Muscle of back (tissue), 11 donors: ENCODE data around the gene PSMD1. TPM values are rescaled to one million over a fixed set of nuclear protein-coding genes. Genes with fewer than 3 reads are reported as not detected.
A peak's percentile ranks its signal among the peaks of the same experiment; 100 is the strongest.
"Not testable (repeated sequence)": the region's sequence is repeated elsewhere in the genome, so short reads cannot be mapped to it uniquely, and the experiment has no call there.

Experiments
- DNase-seq, 3 donors: peaks; one replicate each; pipeline versions ENCODE4 v3.0.0 to v3.0.0-alpha.2; 2013
- polyA plus RNA-seq, 10 donors: library from polyadenylated mRNA; unstranded; fragments of 120-200 nt; gene quantifications; one replicate each; pipeline ENCODE4 v1.2.1, GENCODE V29; 2013; ENCODE audit not compliant: insufficient read length in 10 of 10

PSMD1 gene
- polyA plus RNA-seq, 10 donors = 63.4 to 109 (median 75.8) TPM

DNA sequence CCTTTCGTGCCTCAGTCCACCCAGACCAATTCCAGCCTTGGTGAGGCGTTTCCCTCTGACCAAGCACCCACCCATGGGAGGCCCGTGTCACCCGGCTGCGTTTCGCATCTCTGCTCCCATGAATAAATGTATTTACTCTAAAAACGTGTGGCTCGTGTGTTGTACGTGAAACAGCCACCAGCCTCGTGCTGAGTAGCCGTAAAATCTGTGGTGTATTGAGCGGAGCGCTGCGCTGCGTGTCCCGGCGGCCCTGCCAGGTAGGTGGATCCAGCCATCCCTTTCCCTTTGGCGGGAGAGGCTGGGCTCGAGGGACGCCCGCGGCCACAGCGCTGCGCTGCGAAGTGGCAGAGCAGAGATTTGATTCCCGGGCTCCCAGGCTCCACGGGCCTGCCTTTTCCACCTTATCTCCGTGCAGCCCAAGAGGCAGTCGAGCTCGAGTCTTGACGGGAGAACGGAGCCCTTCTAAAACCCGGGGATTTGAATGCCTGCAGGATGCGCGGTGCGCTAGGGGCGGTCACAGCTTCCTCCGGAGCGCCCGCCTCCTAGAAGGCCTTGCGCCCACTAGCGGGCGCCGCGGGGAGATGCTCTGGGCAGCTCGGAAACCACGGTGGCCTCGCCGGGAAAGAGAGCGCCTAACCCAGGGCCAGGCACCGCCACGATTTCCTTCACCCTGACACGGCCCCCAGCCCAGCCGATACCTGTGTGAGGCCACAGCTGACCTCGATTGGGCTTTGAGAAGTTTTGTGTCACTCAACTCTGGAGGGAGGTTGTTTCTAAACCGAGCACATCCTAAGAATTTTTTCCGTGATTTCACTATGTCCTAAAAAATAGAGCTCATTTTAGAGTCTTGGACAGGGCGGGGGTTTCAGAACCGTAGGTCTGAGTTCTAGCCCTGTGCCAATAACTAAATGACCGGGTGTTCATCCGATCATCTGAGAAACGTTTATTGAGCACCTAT, 3.9 kb upstream of the PSMD1 start:
- peak; percentile 74 to 94 (median 88) for DNase-seq

DNA sequence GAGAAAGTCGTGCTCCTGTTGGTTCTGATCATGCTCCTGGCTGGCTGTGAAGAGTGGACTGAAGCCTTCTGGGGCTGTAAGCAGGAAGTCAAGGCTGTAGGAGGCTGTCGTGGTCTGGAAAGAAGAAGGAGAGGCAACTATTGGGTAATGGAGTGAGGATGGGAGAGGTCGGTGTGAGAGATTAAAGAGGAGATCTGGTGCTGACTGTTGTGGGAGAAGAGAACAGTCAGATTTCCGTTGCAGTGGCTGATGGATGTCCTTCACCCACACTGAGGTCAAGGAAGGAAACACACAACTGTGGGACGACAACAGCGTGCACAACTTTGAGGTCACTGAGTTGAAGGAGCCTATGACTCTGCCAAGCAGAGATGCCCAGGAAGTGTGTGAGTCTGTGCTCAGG, 2.8 kb upstream of the PSMD1 start:
- DNase-seq = no peak

DNA sequence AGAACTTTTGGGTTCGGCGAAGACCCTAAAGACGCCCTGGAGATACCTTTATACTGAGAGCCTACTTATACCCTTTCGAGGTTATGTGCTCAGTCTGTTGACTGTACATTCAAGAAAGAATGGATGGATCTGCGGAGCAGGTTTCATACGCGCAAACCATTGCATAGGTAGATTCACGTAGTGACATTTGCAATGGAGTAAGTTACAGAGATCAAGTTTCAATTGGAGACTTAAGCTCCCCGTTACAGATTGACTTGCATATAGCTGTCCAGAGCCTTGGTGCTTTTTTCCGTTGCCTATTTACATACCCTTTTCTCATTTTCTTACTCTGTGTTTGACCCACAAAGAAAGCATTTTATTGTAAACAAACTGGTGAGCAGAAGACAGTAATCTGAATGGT, 923 bp downstream of the PSMD1 start:
- DNase-seq = no peak

DNA sequence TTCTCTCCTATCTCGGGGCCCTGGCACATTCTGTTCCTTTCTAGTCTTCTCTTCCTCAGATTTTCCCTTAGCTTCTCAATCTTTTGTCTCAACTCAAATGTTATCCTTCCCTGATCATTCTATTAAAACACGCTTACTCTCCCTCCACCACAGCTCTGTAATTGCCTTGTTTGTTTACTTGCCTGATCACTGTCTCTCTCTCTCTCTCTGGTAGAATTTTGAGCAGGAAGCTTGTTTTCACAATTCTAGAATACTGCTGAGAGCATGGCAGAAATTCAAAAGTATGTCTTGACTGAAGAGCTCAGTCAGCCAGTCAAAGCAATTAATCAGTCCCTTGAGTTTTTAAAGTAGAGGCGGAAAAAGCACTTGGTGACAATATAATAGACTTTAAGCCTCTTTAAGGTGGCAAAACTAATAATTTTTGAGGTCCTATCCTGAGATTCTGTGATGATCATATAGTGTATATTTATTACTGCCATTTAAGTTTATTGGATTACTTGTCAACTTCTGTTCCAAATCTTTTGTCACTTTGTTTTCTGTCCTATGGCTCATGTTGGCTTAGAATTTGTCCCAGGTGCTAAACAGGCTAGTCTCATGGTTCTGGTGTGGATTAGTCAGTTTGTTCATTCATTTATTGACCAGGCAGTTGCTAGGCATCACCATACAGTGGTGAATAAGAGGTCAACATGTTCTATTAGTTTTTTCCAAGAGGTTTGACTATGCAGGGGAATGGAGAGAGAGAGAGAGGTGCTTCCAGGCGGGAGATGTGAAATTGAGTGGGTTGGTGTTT, 2.3 kb downstream of the PSMD1 start:
- DNase-seq = no peak

DNA sequence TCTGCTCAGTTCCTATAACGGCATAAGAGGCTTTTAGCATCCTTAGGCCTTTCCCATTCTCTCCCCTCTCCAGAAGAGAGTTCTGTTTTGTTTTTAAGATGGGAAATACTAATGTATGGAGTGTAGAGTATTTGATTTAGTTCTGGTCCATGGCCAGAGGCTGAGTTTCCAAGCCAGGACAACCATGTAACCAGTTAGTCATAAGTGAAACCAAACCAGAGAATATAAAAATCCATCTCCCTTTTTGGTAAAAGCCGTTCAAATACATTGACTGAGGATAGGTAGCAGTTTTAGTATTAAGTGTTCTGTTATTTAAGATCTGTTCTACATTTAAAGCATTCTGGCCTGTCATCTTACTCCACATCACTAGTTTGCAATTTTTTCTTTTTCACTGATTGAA, 3.1 kb downstream of the PSMD1 start:
- DNase-seq = no peak

DNA sequence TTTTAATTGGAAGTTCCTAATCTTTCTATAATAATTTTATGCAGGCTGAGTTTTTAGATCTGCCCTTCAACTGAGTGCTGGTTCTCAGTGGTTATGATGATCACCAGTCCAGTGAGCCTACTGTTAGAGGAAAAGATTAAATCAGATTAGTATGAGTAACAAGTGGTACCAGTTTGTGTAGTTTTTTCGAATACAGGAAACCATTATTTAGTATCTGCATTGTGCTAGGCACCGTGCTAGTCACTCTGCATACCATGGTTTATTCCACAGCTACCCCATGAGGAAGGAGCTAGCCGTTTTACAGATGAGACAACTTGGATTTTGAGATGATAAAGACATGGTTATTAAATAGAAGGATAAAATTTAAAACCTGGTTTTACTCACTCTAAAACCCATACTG, 6.1 kb downstream of the PSMD1 start:
- no peak for DNase-seq

DNA sequence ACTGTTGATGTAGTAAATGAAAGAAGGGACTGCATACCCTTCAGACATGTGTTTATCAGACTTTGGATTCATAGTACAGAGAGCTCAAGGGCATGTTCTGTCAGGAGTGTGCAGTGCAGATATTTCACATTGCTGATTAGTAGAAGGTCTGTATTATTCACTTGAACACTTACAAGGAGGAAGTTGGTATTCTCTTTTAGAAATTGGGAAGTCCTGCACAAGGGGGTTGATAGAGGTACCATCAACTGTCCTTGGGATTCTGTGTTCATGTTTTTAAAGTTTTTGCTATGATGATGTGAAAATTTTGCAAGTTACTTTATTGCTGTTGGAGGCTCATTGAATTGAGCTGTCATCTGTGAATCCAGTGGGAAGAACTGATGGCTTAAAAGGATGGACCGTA, 6.7 kb downstream of the PSMD1 start:
- DNase-seq = no peak

DNA sequence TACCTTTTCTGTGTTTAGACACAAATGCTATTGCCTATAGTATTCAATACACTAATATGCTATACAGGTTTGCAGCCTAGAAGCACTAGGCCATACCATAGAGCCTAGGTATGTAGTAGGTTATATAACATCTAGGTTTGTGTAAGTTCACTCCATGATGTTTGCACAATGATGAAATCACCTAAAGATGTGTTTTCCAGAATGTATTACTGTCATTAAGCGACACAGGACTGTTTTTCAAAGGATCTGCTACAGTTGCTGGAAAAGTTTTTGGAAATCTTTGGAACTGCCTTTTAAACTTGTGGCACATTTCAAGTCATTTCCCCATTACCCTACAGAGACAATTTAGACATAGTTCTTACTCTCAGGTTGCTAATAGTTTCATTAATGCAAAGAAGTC, 9.3 kb downstream of the PSMD1 start:
- DNase-seq = no peak

DNA sequence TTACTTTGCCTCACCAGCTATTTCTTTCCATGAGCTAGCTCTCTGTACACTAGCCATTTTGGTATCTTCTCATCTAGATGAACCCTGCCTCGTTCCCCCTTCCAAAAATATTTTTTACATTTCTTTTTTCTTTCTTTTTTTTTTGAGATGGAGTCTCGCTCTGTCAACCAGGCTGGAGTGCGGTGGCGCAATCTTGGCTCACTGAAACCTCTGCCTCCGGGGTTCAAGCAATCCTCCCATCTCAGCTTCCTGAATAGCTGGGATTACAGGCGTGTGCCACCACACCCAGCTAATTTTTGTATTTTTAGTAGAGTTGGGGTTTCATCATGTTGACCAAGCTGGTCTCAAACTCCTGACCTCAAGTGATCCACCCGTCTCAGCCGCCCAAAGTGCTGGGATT, 10.9 kb downstream of the PSMD1 start:
- not testable (repeated sequence) for DNase-seq

DNA sequence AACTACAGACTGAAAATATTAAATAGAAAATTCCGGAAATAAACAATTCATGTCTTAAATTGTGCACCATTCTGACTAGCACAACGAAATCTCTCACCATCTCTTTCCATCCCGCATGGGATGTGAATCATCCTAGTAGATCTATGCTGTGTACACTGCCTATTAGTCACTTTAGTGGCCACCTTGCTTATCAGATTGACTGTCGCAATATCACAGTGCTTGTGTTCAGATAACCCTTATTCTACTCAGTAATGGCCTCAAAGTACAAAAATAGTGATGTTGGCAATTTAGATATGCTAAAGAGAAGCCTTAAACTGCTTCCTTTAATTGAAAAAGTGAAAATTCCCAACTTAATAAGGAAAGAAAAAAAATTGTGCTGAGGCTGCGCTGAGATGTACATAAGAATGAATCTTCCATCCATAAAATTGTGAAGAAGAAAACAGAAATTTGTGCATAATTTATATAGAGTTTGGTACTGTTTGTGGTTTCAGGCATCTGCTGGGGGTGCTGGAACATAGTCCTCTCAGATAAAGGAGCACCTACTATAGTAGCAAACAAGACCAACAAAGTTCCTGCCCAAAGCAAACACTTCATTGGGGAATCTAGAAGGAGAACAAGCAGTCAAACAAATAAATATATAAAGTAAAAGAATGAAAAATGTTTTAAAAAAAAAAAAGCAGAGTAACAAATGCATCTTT, 12.0 kb downstream of the PSMD1 start:
- DNase-seq = no peak

DNA sequence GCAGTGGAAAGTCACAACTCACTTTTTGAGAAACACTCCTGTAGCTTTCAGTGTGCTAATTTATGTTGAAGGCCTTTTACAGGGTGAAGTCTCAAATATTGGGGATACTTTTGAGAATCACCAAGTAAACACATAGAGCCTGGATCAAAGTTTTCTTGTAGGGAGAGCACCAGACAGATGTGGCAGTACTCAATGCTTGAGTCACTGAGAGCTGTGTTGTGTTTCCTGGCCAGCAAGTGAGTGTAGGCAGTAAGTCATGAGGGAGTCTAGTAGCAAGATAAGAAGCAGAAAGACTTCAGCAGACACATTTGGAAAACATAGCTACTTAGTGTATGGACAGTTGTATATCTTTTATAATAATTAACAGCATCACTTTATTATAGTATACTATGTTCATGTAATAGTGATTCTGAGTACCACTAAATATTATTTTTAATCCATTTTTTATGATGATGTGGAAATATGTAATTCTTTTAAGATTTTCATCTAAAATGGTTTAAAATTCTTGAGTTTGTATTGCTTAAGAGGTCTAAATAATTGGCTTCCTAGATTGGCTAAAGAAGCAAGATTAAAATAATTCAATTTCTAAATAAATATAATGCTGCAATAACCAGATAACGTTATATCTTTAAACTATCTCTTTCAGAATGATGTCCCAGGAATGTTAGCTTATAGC, 12.8 kb downstream of the PSMD1 start:
- DNase-seq = no peak

DNA sequence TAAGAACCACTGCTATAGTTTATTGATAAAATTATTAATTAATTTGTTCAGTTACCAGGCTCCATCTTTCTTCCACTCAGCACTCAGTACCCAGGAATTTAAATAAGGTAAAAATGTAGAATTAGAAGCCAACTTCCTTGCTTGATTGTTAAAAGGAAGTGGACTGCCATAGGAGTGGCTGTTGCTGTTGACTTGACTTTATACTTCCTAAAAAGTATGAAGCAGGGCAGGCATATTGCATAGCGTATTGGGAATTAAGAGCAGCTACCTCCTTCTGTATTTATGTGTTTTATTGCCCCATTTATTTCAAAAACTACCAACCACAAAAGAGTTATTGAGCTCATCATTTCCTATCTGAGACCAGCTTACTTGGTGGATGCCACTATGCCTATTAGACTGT, 27.9 kb downstream of the PSMD1 start:
- no peak for DNase-seq

DNA sequence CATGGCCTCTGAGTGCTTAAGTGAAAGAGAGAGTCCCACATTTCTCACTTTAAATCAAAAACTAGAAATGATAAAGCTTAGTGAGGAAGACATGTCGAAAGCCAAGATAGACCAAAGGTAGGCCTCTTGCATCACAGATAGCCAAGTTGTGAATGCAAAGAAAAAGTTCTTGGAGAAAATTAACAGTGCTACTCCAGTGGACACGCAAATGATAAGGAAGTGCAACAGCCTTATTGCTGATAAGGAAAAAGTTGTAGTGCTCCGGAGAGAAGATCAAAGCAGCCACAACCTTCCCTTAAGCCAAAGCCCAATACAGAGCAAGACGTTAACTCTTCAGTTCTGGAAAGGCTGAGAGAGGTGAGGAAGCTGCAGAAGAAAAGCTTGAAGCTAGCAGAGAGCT, 32.1 kb downstream of the PSMD1 start:
- DNase-seq = no peak

DNA sequence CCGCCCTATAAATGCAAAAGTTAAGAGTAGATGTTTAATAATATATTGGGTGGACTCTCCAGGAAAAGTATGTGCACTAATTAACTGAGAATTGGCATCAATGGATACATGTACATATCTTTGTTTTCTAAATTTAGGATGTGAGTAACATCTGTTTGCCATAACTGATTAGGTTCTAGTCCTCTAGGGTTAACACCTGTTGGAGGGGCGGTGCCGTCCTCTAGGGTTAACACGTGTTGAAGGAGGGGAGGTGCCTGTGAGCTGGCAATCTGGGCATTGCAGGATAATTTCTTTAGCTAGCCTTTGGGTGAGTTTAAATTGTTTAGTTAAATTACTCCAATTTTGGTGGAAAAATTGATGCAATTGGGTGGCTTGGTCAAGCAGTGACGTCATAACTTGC, 37.3 kb downstream of the PSMD1 start:
- no peak for DNase-seq

DNA sequence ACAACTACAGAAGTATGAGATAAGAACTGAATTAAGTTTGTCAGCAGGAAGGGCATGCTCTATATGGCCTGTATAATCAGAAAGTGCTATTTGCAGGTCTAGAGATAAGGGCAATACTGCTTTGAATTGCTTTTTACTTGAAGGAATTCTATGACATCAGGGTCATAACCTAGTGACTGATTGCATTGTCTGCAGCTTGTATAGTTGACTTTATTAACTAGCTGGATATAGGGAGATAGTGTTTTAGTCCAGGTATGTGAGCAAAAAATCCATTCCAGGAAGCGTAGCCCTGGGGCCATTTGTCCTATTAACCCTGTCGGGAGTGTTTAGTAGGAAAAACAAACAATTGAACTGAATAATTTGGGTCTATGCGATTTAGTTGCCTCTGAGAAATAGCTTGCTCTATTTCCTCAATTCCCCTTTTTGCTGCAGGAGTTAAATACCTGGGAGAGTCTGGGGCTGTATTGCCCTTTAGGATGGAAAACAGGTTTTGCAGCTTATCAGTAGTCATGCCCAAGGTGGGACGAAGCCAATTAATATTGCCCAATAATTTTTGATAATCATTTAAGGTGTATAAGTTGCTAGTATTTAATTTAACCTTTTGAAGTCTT, 38.2 kb downstream of the PSMD1 start:
- DNase-seq = no peak

DNA sequence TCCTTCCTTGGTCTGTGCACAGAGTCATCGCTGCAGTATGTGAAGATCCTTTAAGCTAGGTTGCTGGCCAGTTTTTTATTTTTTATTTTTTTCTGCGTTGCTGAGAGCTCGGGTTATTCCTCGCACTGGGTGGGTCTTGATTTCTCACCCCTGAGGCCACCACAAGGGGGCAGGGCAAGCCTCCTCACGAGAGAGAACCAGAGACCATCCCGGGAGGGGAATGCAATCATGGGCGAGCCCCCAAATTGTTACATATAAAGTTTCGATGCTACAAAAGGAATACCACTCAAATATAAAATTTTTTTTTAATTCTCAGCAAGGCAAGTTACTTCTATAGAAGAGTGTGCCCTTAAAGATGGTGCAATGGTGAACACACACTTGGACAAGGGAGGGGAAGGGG, 43.3 kb downstream of the PSMD1 start:
- no peak for DNase-seq

DNA sequence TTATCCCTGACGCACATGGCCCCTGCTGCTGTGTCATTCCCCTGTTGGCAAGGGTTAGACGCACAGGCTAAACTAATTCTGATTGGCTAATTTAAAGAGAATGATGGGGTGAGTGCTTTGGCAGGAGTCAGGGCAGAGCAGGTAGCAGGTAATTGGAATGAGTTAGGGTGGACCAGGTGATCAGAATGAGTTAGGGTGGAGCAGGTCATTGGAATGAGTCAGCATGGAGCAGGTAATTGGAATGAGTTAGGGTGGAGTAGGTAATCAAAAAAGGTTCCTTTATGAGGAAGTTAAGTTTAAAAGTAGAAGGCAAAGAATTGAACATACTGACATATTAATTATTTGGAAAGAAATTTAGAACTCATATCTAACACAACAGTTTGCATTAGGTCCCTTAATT, 43.7 kb downstream of the PSMD1 start:
- not testable (repeated sequence) for DNase-seq

DNA sequence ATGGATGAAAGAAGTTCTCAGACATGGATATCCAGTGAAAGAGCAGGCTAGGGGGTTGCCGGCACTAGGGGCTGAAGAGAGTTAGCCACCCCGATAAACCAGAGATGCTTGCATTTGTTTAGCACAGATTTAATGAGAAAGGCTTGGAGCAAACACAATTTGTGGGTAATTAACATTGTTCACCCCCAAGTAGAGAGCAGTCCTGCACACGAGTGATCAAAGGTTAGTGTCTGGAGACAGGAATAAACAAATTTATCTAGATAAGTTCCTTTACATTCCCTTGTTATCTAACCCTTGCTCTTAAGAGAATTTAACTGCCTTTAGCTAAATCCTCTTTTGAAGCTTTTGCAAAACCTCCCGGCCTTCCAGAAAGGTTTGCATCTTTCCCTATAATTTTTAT, 44.3 kb downstream of the PSMD1 start:
- no peak for DNase-seq

DNA sequence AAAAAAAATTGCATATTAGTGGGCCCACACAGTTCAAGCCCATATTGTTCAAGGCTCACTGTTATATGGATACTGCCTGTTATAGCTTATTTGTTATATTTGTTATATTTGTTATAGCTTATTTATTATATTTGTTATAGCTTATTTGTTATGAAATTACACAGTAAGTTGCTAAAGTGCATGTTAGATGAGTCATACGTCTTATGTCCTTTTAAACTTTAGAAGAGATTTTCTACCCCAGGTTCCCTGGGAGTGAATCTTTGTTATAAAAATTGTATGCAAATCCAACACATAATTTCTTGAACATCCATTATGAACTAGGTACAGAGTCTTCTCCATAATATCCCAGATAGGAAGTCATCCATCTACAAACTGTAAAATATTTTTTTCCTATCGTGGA, 46.1 kb downstream of the PSMD1 start:
- no peak for DNase-seq

DNA sequence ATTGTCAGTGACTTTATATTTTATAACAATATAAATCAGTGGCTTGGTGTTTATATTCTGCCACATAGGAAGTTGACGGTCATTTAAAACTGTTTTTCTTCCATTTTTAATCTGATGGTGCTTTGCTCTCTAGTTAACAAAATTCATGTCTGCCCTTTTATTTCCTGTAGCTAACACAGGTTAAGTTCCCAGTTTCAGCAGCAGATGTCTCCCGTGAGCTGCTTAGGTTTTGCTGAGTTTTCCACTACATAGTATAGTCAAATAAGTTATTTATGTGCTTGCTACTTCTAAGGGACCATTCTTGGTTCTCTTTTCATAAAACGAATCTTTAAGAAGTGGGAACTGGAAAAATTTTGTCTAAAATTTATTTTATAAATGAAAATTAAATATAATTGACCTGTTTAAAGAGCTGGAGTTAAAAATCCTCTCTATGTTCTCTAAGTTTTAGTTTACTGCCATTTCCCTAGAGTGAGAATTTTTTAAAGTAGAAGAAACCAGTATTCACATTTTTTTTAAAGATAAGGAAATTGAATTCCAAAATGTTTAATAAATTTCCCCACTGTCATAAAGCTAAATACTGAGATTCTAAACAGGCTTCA, 47.5 kb downstream of the PSMD1 start:
- DNase-seq = peak; percentile 49 to 80 (median 67)

DNA sequence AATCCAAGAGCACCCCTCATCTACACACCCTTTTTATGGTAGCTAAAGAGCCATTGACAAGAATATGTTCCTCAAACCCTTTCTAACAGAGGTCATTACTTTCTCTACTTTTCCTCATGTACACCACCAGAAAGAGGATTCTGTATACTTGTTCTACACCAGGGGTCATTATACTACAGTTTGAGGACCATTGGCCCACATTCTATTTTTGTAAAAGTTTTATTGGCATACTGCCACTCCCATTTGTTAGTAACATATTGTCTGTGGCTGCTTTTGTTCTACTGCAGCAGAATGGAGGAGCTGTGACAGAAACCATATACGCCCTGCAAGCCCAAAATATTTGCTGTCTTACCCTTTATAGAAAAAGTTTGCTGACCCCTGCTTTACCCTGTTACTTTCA, 53.9 kb downstream of the PSMD1 start:
- DNase-seq = peak; percentile 27 to 78 (median 56)
